GM18867 (cell line): ENCODE measurements around the gene POLR1A.

Source experiments
- ATAC-seq: cut with Tn5 transposase; IDR thresholded peaks from one replicate; pipeline ENCODE4 v1.9.1; 2021; ENCODE audit warnings: mild to moderate bottlenecking, moderate library complexity; ENCODE audit not compliant: unreplicated experiment

POLR1A gene

DNA sequence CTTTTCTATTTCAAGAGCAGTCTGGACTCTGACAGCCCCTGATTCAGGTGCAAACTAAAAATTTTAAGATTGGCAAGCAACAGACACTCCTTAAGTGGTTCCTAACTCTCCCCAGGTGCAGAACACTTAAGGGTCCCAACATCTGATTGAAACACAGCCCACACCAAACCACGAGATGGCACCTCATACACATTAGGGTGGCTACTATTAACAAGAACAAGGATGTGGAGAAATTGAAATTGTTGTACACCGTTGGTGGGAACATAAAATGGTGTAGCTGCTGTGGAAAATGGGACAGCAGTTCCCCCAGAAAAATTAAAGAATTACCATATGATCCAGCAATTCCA lies 82.3 kb downstream of the POLR1A start:
- no peak for ATAC-seq

DNA sequence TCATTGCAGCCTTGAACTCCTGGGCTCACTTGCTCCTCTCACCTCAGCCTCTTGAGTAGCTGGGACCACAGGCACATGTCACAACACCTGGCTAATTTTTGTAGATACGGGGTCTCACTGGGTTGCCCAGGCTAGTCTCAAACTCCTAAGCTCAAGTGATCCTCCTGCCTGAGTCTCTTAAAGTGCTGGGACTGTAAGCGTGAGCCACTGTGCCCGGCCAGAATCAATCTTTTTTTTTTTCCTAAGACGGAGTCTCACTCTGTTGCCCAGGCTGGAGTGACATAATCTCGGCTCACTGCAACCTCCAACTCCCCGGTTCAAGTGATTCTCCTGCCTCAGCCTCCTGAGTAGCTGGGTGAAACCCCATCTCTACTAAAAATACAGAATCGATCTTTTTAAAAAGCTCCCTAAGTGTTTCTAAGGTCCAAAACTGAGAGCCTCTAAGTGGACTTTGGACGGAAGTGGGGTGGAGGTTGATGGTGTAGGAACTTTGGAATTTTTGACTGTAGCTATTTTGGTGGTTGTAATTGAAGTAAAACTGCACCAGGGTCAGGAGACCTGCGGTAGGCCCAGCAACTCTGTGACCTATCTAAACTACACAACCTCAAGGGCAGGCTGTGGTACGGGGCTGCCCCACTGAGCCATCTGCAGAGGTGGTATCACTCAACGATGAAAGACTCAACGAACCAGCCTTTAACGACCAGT lies 82.9 kb downstream of the POLR1A start:
- ATAC-seq: no peak

DNA sequence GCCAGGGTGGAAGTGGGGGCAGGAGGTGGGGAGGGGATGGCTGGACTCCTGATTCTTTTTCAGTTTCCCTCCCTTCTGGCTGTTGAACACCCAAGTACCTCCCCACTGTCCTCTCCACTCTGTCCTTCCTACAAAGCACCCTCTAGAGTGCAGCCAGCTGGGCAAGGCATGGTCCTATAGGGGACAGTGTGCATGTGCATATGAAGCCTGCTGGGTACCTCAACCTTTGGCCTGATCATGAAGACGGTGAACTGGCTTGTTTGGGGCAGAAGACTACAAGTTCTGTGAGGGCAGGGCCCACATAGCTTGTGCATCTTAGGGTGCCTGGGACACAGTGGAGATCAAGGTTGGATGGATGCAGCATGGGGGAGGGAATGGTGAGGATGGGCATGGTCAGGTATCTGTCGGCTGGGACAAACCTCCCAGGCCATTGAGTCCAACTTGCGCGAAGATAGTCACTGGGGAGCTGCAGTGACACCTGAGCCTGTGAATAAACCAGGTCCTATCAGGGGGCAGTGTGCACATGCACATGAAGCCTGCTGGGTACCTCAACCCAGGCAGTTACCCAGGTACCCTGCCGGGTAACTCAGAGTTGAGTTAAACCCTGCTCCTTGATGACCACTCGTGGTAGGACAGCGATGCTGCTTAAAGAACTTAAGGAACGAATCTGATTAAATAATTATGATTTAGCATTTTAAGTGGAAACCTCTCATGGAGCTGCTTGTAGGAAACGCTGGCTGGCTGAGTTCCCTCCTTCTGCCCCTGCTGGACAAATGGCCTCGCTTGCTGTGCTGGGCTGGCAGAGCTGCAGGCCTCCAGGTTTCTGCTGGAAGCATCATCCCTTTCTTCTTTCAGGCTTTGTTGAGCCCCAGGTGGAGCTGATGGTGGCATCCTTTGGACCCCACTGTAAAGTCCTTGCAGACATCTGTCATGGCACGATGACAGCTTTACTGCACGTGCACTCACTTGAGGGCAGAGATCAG lies 84.0 kb downstream of the POLR1A start:
- no peak for ATAC-seq

DNA sequence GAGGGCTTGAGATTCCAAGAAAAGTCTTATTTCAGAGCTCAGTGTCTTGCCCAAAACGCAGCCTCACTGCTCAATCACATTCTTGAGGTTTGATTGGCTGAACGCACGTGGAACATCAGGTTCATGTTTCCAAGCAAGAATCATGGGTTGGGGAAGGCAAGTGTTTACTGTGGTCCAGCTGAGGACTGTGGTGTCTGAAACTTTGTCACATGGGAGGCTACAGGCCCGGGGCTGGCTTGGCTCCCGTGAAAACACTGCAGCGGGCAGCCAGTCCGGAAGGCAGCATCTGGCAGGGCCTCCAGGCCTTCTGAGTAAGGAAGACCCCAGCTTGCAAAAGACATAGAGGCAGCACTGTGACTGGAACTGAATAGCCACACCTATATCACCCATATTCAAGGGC lies 84.7 kb downstream of the POLR1A start:
- no peak for ATAC-seq

DNA sequence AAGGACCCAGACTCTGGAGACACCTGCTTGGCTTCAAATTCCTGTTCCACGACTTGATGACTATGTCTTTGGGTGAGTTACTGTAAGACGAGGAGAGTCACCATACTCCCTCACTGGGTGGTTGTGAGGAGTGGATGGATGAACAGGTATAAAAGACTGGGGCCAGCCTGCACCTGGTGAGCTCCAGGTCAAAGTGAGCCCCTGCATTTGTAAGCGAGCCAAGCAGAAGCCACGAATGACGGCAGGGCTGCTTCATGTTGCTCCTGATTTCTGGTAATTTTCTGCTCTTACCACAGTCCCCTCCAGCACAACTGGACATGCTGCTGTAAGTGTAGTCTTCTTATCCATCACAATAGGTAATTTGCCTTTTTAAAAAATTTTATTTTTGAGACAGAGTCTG lies 86.6 kb downstream of the POLR1A start:
- ATAC-seq: no peak

DNA sequence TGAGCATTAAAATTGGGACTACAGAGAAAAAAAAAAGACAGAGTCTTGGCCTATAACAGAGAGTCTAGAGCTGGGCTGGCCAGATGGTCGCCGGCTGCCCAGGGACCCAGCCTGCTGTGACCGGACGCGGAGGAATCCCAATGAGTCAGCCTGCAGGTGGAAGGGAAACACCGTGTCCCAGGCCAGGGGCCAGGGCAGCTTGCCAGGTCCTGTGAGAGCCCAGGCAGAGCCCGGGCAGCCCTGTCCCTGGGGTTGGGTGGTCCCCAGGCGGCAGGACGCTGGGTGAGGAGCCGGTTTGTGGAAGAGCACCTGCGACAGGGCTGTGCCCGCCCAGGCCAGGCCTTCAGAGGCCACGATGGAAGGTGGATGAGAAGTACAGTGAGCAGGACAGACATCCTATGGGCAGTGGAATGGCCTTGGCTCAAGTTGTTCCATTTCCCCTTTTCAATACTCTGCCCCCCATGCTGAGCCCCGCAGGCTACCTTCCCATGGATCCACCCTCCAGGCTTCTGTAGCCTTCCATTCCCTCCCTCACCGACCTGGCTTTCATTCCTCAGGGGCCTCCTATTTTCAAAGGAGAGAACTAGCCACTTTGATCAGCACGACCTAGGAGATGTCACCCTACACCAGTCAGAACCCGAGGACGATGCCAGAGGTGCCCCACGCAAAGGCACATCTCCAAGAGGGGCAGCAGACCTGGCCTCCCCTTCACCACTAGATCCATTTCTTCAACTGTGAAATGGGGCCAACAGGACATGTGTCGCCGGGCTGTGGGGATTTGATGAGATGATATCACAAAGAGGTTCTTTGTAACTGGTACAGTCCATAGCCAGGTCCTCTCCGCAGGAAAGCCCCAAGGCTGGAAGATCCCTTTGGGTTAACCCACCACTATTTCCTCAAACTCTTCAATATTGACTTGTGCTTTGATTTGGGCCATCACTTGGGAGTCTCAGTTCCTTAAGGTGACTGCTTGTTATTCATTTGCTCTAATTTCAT lies 87.5 kb downstream of the POLR1A start:
- ATAC-seq: no peak

DNA sequence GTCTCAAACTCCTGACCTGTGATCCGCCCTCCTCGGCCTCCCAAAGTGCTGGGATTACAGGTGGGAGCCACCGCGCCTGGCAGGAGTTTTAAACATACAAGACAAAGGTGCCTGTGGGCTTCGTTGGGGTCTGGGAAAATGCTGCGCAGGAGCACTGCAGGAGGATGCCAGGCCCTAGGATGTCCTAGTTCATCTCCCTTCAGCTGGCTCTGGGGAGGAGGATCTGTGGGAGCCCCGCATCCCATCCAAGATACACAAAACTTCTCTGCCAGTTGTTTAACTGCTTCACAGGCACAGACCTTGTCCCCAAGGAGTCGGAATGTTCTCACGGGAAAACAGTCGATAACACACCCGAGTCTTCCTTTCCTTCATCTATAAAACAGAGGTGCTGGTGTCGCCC lies 89.1 kb downstream of the POLR1A start:
- ATAC-seq: no peak

DNA sequence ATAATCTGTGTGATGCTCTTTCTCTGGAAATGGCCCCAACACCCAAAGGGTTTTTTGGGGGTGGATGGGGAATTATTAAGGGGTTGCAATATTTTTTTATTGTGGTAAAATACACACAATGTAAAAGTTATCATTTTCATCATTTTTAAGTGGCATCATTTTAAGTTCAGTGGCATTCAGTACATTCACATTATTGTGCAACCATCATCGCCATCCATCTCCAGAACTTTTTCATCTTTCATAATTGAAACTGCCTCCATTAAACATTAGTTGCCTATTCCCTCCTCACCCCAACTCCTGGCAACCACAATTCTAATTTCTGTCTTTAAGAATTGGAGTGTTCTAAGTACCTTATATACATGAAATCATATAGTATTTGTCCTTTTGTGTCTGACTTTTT lies 90.0 kb downstream of the POLR1A start:
- no peak for ATAC-seq

DNA sequence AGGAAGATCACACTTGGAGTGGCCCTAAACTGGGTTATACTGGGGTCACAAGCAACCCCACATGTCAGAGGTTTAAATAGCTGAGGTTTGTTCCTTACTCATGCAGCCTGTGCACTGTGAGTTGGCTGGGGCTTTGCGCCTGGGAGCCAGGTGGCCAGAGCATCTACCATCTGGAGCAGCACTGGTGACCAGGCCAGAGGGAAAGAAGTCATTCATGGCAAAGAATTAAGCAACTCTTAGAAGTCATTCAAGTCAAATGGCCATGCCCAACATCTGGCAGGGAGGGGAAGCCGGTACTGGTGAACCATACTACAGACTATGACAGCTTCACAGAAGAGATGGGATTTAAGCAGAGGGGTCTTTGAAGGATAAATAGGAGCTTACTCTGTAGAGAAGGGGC lies 90.7 kb downstream of the POLR1A start:
- no peak for ATAC-seq

DNA sequence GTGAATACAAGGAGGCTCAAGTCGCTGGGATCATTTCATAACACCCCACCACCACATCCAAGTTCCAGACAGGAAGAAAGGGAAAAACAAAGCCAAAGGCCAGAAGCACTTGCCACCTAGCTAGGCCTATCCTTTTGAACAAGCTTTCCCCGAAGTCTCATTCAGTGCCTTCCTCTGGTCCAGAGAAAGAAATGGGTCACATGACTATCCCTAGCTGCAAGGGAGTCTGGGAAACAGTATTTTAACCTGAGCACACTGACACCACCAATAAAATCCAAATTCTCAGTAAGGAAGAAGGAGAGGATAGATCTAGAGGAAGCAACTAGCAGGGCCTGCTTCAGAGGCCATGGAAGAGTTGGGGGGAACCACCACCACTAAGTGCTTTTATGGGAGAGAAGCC lies 91.2 kb downstream of the POLR1A start:
- no peak for ATAC-seq

DNA sequence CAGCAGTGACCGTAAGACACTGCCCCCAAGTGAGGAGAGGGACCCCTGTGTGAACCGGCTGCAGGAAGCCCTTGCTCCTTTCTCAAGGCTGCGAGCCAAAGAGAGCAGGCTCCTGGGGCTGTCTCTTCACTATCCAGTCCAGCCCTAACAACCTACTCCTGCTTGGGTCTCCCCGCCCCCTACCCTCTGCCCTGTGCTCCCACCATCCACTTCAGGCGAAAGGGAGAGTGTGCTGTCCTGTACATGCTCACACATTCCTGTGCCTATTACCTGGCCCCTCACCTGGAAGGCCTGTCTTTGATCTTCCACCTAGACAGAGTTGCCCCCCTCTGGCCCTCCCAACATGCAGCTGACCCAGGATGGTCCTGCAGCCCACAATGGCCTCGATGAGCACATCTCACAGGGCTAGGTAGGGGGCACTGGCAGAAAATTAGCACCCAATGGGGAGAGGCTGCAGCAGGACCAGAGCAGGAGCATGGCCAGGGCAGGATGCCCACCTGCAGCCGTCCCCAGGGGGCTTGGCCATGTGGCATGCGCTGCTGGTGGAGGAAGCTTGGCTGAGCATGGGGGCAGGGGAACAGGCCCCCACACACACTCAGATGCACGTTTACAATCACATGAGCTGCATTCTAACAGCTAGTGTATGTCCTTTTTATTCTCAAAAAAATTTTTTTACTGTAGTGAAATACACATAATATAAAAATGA lies 93.5 kb downstream of the POLR1A start:
- no peak for ATAC-seq

DNA sequence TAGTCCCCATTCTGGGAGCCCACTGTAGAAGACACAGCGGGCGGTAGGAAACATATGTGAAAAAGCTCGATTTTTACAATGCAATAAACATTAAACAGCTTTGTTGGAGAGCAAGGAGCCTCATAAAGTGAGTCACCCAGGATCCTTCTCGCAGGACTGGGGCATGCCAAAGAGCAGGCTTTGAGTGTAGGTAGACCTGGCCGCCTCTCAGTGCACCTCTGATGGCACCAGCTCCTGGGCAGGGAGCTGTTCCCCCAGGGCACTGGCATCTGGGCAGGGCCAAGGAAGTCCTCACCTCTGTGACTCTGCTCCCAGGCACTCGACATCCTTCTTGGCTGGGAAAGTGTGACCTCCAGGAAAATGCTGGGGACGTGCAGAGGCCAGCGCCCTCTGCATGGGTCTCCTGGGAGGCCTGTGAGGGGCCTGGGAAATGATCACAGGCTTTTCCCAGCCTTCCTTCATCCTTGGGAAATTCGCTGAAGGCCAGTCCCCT lies 94.2 kb downstream of the POLR1A start:
- ATAC-seq: no peak

DNA sequence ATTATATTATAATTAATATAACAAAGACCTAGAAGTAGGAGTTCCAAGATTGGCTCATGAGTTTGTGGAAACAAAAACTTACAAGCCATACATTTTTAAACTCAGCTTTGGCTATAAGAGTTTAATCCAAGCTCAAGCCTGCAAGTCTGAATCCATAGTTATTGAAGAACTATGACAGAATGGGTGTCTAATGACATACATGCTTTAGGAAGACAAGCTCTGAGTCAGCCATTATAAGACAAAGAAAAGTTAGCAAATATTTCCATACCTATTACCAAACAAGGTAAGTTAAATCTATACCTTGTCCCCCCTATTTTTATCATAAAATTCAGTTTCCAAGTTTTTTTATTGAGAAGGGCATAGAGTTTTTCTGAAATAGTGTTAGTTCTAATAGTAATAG lies 95.6 kb downstream of the POLR1A start:
- ATAC-seq: no peak

DNA sequence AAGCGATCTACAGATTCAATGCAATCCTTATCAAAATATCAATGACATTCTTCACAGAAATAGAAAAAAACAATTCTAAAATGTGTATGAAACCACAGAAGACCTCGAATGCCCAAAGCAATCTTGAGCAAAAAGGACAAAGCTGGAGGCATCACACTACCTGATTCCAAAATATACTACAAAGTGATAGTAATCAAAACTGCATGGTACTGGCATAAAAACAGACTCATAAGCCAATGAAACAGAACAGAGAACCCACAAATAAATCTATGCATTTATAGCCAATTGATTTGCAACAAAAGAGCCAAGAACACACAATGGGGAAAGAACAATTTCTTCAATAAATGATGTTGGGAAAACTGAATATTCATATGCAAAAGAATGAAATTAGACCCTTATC lies 99.2 kb downstream of the POLR1A start:
- ATAC-seq: no peak

DNA sequence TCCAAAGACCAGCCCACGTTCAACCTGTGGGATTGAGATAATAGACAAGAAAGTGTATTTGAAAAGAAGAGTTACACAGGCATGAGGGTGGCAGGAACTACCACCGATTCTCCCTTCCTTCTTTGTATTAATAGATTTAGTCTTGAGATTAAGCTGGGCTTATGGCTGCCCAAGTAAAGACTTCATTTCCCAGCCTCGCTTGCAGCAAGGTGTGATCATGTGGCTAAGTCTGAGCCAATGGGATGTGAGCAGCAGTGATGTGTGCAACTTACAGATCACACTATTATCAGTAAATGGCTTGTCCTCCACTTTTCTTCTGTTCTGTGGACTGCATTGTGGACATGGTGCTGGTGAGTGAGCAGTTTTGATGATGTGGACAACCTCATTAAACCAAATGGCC lies 101.7 kb downstream of the POLR1A start:
- no peak for ATAC-seq

DNA sequence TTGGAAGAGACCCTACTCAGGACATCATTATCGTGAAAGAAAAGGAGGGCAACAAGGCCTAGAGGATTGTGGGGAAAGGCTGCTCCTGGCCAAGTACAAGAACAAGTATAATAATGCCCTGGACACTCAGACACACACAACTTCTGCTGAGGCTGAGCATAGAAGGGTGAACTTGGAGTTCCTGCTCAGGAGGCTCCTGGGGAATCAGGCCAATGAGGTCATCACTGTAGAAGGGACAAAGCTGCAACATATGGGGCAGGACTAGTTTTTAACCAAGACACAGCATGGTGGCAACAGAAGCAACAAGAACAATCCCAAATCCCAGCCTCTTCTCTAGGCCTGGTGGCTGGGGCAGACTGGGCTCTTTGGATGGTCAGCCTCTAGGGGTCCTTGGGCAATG lies 102.6 kb downstream of the POLR1A start:
- ATAC-seq: no peak

DNA sequence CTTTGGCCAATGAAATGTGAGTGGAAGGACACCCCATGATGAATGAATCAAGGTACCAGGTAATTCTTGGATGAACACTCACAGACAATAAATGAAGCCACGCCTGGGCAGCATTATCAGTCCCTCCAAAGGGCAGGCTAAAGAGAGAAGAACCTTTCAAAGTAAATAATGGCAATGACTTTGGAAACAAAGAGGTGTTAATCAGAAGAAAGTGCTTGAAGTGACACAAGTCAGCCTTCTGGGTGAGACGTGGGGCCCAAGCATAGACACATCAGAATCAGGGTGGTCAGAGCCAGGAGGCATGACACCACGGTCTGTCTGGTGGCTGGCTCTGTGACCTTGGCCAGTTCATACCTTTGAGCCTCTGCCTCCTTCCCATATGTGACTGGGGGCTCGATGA lies 103.3 kb downstream of the POLR1A start:
- no peak for ATAC-seq

DNA sequence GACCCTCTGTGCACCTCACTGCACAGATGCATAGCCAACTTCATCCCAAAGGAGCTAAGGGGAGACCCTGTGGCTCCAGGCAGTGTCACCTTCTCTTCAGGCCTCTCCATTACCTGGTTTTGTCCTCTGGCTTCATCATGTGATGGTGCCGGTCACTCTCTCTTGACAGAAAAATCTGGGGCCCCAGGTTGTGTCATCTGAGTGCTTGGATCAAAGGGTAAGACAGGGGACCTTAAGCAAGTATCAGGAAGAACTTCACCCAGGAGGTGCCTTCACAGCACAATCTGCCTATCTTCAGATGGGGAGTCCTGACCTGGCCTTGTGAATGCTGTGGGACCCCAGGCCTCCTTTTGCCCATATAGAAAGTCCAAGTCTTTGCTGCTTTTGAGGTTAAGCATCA lies 104.4 kb downstream of the POLR1A start:
- ATAC-seq: no peak

DNA sequence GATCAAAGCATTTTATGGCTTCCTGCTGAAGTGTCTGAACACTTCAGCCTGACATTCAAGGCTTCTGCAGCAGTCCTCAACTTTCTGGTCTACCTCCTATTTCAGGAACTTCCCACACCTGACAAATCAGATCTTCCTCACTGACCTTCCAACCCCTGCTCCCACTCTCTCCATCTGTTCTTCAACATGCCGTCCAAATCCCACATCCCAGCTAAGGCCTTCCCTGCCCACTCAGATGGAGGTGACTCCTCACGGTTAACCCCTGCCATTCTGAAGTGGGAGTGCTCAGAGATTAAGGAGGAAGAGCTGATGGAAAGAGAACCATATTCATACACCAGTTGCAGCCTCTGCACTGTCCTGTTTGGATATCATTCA lies 104.8 kb downstream of the POLR1A start:
- no peak for ATAC-seq

DNA sequence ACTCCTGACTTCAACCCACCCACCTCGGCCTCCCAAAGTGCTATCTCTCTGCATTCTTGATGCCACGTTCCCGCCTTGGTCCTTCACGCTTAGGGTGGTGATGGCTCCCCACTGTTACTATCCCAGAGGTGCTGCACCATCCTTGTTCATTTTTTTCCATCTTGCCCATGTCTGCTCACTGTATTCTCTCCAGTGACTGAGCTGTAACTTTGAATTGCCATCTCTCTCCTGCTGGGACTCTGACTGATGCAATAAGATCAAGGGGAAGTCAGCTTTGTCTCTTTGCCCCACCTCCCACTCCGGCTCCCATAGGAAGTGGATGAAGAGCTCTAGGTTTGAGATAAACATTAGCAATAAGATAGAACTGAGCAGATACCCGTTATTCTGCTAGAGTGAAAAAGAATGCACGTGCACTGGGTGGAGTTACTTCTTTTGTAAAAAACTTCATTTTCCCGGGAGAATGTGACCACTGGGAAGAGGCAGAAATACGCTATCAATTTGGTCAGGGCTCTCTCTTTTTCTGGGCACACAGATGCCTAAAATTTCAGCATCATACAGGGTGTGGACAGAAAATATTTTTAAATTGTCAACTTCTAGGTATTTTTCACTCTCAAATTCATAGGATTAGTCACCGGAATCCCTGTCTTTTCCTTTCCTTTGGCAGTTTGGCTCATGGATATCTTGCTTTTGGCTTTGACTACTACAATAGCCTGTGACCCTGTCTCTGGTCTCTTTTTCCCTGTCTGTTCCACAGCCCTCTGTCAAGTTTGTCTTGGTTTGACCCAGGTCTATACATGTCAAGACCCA lies 105.4 kb downstream of the POLR1A start:
- no peak for ATAC-seq
